H1 (cell line): ENCODE data around the gene PSMC4. TPM values are rescaled to one million over a fixed set of nuclear protein-coding genes. Genes with fewer than 3 reads are reported as not detected.

Source experiments
- CTCF ChIA-PET: fragments of 300-600 bp; sonication (Branson Sonifier 250); formaldehyde crosslinking; loops from one replicate; lab custom pipeline; 2021; ENCODE audit not compliant: partially characterized antibody; lab: Charles Lee
- POLR2A ChIA-PET: fragments of 300-600 bp; sonication (Branson Sonifier 250); formaldehyde crosslinking; loops from one replicate; lab custom pipeline; 2021; ENCODE audit warnings: inconsistent platforms; ENCODE audit not compliant: partially characterized antibody; lab: Charles Lee
- DNase-seq, 2 experiments: peaks; one replicate each; pipeline versions ENCODE4 v3.0.0 to v3.0.0-alpha.2; 2010 to 2022; ENCODE audit warnings: low spot score in 2 of 2, low read depth in 1 of 2, mixed read lengths in 1 of 2
- FAIRE-seq: peaks from 2 replicates; lab custom pipeline; 2011; peaks lifted over from hg19 to GRCh38; lab: Jason Lieb, UNC
- H2AFZ ChIP-seq: 2 replicates; pipeline ENCODE4 v1.8.1; 2012; ENCODE audit warnings: low read length, inconsistent platforms
- H2AK5ac ChIP-seq: 2 replicates; pipeline ENCODE4 v1.6.1; 2013; ENCODE audit warnings: low read depth, low read length
- H2BK120ac ChIP-seq: replicated peaks from 2 replicates; pipeline ENCODE3; 2013; ENCODE audit warnings: low read depth, low read length, inconsistent platforms
- H2BK12ac ChIP-seq: 2 replicates; pipeline ENCODE4 v1.6.1; 2013; ENCODE audit warnings: low read depth, low read length
- H2BK15ac ChIP-seq: 2 replicates; pipeline ENCODE4 v1.6.1; 2013; ENCODE audit warnings: low read length
- H2BK20ac ChIP-seq: 2 replicates; pipeline ENCODE4 v1.6.1; 2013; ENCODE audit warnings: low read length
- H2BK5ac ChIP-seq: 2 replicates; pipeline ENCODE4 v1.6.1; 2013; ENCODE audit warnings: low read depth, low read length
- H3K14ac ChIP-seq: 2 replicates; pipeline ENCODE4 v1.6.1; 2013; ENCODE audit warnings: inconsistent platforms; ENCODE audit not compliant: insufficient read length
- H3K18ac ChIP-seq: 2 replicates; pipeline ENCODE4 v1.6.1; 2013; ENCODE audit warnings: low read length; ENCODE audit errors: extremely low read depth
- H3K23ac ChIP-seq: 2 replicates; pipeline ENCODE4 v1.6.1; 2013; ENCODE audit warnings: inconsistent platforms; ENCODE audit not compliant: insufficient read length
- H3K23me2 ChIP-seq: 2 replicates; pipeline ENCODE4 v1.6.1; 2013; ENCODE audit warnings: low read depth, low read length
- H3K27ac ChIP-seq: 2 replicates; pipeline ENCODE4 v1.6.1; 2011; ENCODE audit warnings: low read depth, low read length, inconsistent platforms
- H3K27me3 ChIP-seq, 4 experiments: replicated peaks in 1 of 4; 1 replicate in 1 of 4; 2 replicates in 3 of 4; pipeline versions ENCODE4 v1.6.1 to v1.8.1; 2011 to 2013; ENCODE audit warnings: low read length in 3 of 4, mild to moderate bottlenecking in 3 of 4, inconsistent platforms in 2 of 4, mixed read lengths in 2 of 4, moderate library complexity in 1 of 4; ENCODE audit not compliant: control insufficient read depth in 3 of 4, insufficient read depth in 3 of 4; ENCODE audit errors: extremely low read depth in 1 of 4
- H3K36me3 ChIP-seq, 4 experiments: 2 replicates each; pipeline versions ENCODE4 v1.6.1 to v1.8.1; 2011 to 2013; ENCODE audit warnings: mild to moderate bottlenecking in 4 of 4, low read length in 3 of 4, moderate library complexity in 2 of 4, control low read depth in 1 of 4, inconsistent platforms in 1 of 4; ENCODE audit not compliant: insufficient read depth in 4 of 4, control insufficient read depth in 2 of 4
- H3K4ac ChIP-seq: replicated peaks from 2 replicates; pipeline ENCODE3; 2013; ENCODE audit warnings: low read length, low read depth, mixed read lengths, inconsistent platforms; ENCODE audit not compliant: insufficient read length
- H3K4me1 ChIP-seq, 4 experiments: replicated peaks in 1 of 4; 1 replicate in 1 of 4; 2 replicates in 3 of 4; pipeline versions ENCODE4 v1.6.1 to v1.8.1; 2011 to 2013; ENCODE audit warnings: low read length in 3 of 4, inconsistent platforms in 2 of 4, mixed read lengths in 1 of 4; ENCODE audit not compliant: insufficient read depth in 4 of 4, control insufficient read depth in 3 of 4
- H3K4me2 ChIP-seq, 2 experiments: 2 replicates each; pipeline versions ENCODE4 v1.6.1 to v1.8.1; 2011 to 2013; ENCODE audit warnings: low read depth in 2 of 2, low read length in 2 of 2, control low read depth in 1 of 2, inconsistent platforms in 1 of 2, mild to moderate bottlenecking in 1 of 2; ENCODE audit not compliant: insufficient read depth in 1 of 2
- H3K4me3 ChIP-seq, 4 experiments: fragments of 200-600, 300-600 bp in 1 of 4; sonication (generic), shearing (Covaris generic), sonication (Bioruptor Twin) in 1 of 4; 2 replicates each; pipeline versions ENCODE4 v1.5.1 to v1.8.1; 2011 to 2016; ENCODE audit warnings: low read length in 4 of 4, low read depth in 3 of 4, control low read depth in 2 of 4, inconsistent platforms in 2 of 4, mild to moderate bottlenecking in 2 of 4, mixed read lengths in 1 of 4, moderate library complexity in 1 of 4; ENCODE audit not compliant: insufficient read depth in 2 of 4; ENCODE audit errors: extremely low read depth in 1 of 4
- H3K56ac ChIP-seq: replicated peaks from 2 replicates; pipeline ENCODE3; 2013; ENCODE audit warnings: low read depth, mild to moderate bottlenecking, mixed read lengths, low read length, inconsistent platforms; ENCODE audit not compliant: insufficient read length
- H3K79me1 ChIP-seq: 2 replicates; pipeline ENCODE4 v1.6.1; 2013; ENCODE audit warnings: low read depth, low read length, control low read depth
- H3K79me2 ChIP-seq, 2 experiments: 2 replicates each; pipeline versions ENCODE4 v1.6.1 to v1.8.1; 2012 to 2013; ENCODE audit warnings: low read length in 2 of 2, mild to moderate bottlenecking in 2 of 2, inconsistent platforms in 1 of 2; ENCODE audit not compliant: insufficient read depth in 2 of 2, control insufficient read depth in 1 of 2
- H3K9ac ChIP-seq, 4 experiments: replicated peaks in 1 of 4; 1 replicate in 1 of 4; 2 replicates in 3 of 4; pipeline versions ENCODE4 v1.6.1 to v1.8.1; 2011 to 2013; ENCODE audit warnings: low read depth in 3 of 4, low read length in 3 of 4, control low read depth in 2 of 4, mild to moderate bottlenecking in 2 of 4, moderate library complexity in 2 of 4, inconsistent platforms in 1 of 4; ENCODE audit errors: extremely low read depth in 1 of 4
- H3K9me3 ChIP-seq, 2 experiments: 2 replicates each; pipeline versions ENCODE4 v1.6.1 to v1.8.1; 2012 to 2013; ENCODE audit warnings: mild to moderate bottlenecking in 2 of 2, moderate library complexity in 2 of 2, control low read depth in 1 of 2, inconsistent platforms in 1 of 2, low read depth in 1 of 2, low read length in 1 of 2, mixed read lengths in 1 of 2; ENCODE audit not compliant: insufficient read depth in 2 of 2
- H4K20me1 ChIP-seq, 2 experiments: replicated peaks in 1 of 2; 2 replicates each; pipeline versions ENCODE3 to v1.8.1; 2011 to 2013; ENCODE audit warnings: inconsistent platforms in 2 of 2, low read length in 2 of 2, mild to moderate bottlenecking in 1 of 2; ENCODE audit not compliant: insufficient read depth in 2 of 2, control insufficient read depth in 1 of 2
- H4K5ac ChIP-seq: 2 replicates; pipeline ENCODE4 v1.6.1; 2013; ENCODE audit warnings: low read length, low read depth, mixed read lengths, inconsistent platforms; ENCODE audit not compliant: insufficient read length
- H4K8ac ChIP-seq: 2 replicates; pipeline ENCODE4 v1.8.0; 2013; ENCODE audit warnings: mild to moderate bottlenecking, moderate library complexity, low read length, inconsistent platforms; ENCODE audit not compliant: insufficient read depth; ENCODE audit errors: extremely low read depth
- H4K91ac ChIP-seq: replicated peaks from 2 replicates; pipeline ENCODE3; 2013; ENCODE audit warnings: low read length, mixed read lengths, inconsistent platforms; ENCODE audit not compliant: insufficient read length
- CEBPB ChIP-seq: IDR thresholded peaks from 2 replicates; pipeline ENCODE4 v1.6.1; 2012; ENCODE audit warnings: low read depth, low read length
- CHD2 ChIP-seq: IDR thresholded peaks from 2 replicates; pipeline ENCODE4 v1.6.1; 2012; ENCODE audit warnings: low read length, improper control_type of control experiment
- FOSL1 ChIP-seq: IDR thresholded peaks from 2 replicates; pipeline ENCODE4 v1.6.1; 2011; ENCODE audit warnings: mild to moderate bottlenecking, low read depth, low read length, moderate library complexity; ENCODE audit not compliant: insufficient read depth
- KDM1A ChIP-seq: fragments of 200-600, 300-600 bp; sonication (generic); IDR thresholded peaks from 2 replicates; pipeline ENCODE4 v1.7.1; 2016; ENCODE audit warnings: mild to moderate bottlenecking, low read length, borderline replicate concordance
- MAX ChIP-seq: IDR thresholded peaks from 2 replicates; pipeline ENCODE4 v1.6.1; 2012; ENCODE audit warnings: inconsistent platforms
- RBBP5 ChIP-seq: IDR thresholded peaks from 2 replicates; pipeline ENCODE4 v1.7.1; 2012; ENCODE audit warnings: low read depth, mild to moderate bottlenecking, inconsistent platforms, low read length, moderate library complexity, borderline replicate concordance
- SAP30 ChIP-seq: fragments of 300-600 bp; sonication (generic); IDR thresholded peaks from 2 replicates; pipeline ENCODE4 v1.7.1; 2012; ENCODE audit warnings: low read length, moderate library complexity, mild to moderate bottlenecking, inconsistent platforms; ENCODE audit not compliant: insufficient read depth, insufficient replicate concordance
- TEAD4 ChIP-seq: IDR thresholded peaks from 2 replicates; pipeline ENCODE4 v1.6.1; 2012; ENCODE audit warnings: low read depth, low read length, inconsistent platforms, mixed read lengths
- WGBS, 2 experiments: shearing (Covaris generic) in 1 of 2; methylation state at CpG; one replicate each; pipeline versions ENCODE4 v1.1.6 to v1.1.7; 2013 to 2015; ENCODE audit warnings: low lambda C conversion rate in 2 of 2, mixed read lengths in 2 of 2, inconsistent platforms in 1 of 2, low coverage in 1 of 2, missing lambda C conversion rate in 1 of 2; ENCODE audit not compliant: insufficient replicate concordance in 2 of 2, insufficient coverage in 1 of 2, insufficient read length in 1 of 2; ENCODE audit errors: extremely low coverage in 1 of 2, missing lambda C conversion rate in 1 of 2; 5-methylcytosine and 5-hydroxymethylcytosine counted together
- polyA plus RNA-seq, 7 experiments: library from polyadenylated mRNA; depleted of rRNA in 3 of 7; stranded (reverse) in 5 of 7; unstranded in 2 of 7; fragments of >200 nt in 5 of 7; fragments of 200-250 nt in 2 of 7; gene quantifications; 1 replicate in 5 of 7; 2 replicates in 1 of 7; 4 replicates in 1 of 7; pipeline versions ENCODE4 v1.2.1 to v1.2.3, GENCODE V29; 2011 to 2013; ENCODE audit warnings: missing spikeins in 2 of 7, mixed read lengths in 2 of 7
- total RNA-seq: library from RNA; stranded (reverse); fragmentation: NEBNext Ultra II Directional; extraction: Animal tissue kit (Norgen Biotek cat#: 25700); gene quantifications from 2 replicates; pipeline ENCODE4 v1.2.1, GENCODE V29; 2021
- TF ChIP-seq, protein P1 (sequence below): IDR thresholded peaks from 2 replicates; pipeline ENCODE4 v1.6.1; 2012; ENCODE audit warnings: inconsistent platforms
- TF ChIP-seq, protein P2 (sequence below): IDR thresholded peaks from 2 replicates; pipeline ENCODE4 v1.6.1; 2011; ENCODE audit warnings: low read depth, mild to moderate bottlenecking, low read length; ENCODE audit not compliant: insufficient read depth

Gene PSMC4
- total and polyA plus RNA-seq, 2 of the 8 experiments (the other 6 are each of a cell fraction or from before 2014, with no cell fraction given), result 116 to 126 TPM

GRCh38 chr19:39968789-39969188, 2.2 kb upstream of the PSMC4 start:
- Histone ChIP-seq H2BK120ac (no peak overlapping the region), H3K4me2 (no peak overlapping the region), H2AFZ (no peak overlapping the region), H4K91ac (no peak overlapping the region), H3K9ac (no peak overlapping the region), H3K36me3 (peaks cover 1 to 17% (median 5%) of the 10 kb centered on the region in 4 experiments), H3K4me3 (no peak overlapping the region), H3K4me1 (peaks cover 0 to 2% (median 0%) of the 10 kb centered on the region in 4 experiments; a peak in 1 of 7 replicates), H3K27ac (no peak overlapping the region), H3K79me2 (peaks cover 3 to 21% of the 10 kb centered on the region in 2 experiments; a peak in 3 of 4 replicates), H2BK5ac (no peak overlapping the region), H3K9me3 (no peaks in the 10 kb centered on the region), H2BK12ac (0 out of 2 replicates have a peak overlapping the region, but pooled peaks have one; percentile 14), H4K5ac (no peak overlapping the region), H2BK20ac (no peak overlapping the region), H3K56ac (no peak overlapping the region), H4K20me1 (peaks cover 2% of the 10 kb centered on the region in 2 experiments), H3K23ac (no peak overlapping the region), H3K4ac (no peak overlapping the region), H2BK15ac (peak overlapping the region; percentile 88; the same call in 1 of the 2 replicates), H3K14ac (no peak overlapping the region), H3K27me3 (no peaks in the 10 kb centered on the region), H3K23me2 (peaks cover 5% of the 10 kb centered on the region), H4K8ac (no peak overlapping the region), H3K18ac (no peak overlapping the region), H2AK5ac (no peak overlapping the region), H3K79me1 (peaks cover 6% of the 10 kb centered on the region; the same call in 1 of the 2 replicates)
- ChIA-PET POLR2A (interaction anchor here (0.8 to 2.8 kb wide), 3 partner anchors 10 to 61 kb away, joined by 3 to 8 read pairs (median 4); no protein-coding TSS in a partner anchor), CTCF (interaction anchor here (1.0 to 1.2 kb wide), 2 partner anchors 56 to 122 kb away, joined by 3 to 4 read pairs; partner anchors contain the start of gene ZNF780A)
- DNase-seq (no peak), FAIRE-seq (no peak)
- TF ChIP-seq SAP30 (no peak), MAX (no peak), FOSL1 (no peak), KDM1A (no peak), TEAD4 (no peak), CHD2 (no peak), CEBPB (no peak), RBBP5 (no peak)
- TF ChIP-seq, protein P1, sequence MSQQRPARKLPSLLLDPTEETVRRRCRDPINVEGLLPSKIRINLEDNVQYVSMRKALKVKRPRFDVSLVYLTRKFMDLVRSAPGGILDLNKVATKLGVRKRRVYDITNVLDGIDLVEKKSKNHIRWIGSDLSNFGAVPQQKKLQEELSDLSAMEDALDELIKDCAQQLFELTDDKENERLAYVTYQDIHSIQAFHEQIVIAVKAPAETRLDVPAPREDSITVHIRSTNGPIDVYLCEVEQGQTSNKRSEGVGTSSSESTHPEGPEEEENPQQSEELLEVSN, result no peak
- TF ChIP-seq, protein P2, sequence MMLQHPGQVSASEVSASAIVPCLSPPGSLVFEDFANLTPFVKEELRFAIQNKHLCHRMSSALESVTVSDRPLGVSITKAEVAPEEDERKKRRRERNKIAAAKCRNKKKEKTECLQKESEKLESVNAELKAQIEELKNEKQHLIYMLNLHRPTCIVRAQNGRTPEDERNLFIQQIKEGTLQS, result no peak
- WGBS, 2 experiments, result 94% methylated on average over 15 of the region's 15 CpGs; no CpG with 5 or more reads in 1 of the 2 experiments
